Measurements from ENCODE around the gene WBP11.

The WBP11 gene

GRCh38 chr12:14803011-14803829 lies at the start of gene WBP11, which contains the start of gene C12orf60:
WBP11 (minus strand) TSS chr12:14803478; CDS start chr12:14801383, 2,095 bp downstream.
C12orf60 (plus strand) TSS chr12:14803670; CDS start chr12:14822936, 19,266 bp downstream.
- peak within 1 kb of the TSS; percentile 92 for H3K4me2 ChIP-seq (ENCODE audit: low read depth, low read length, poor library complexity, severe bottlenecking)
- peak within 1 kb of the TSS; percentile 87 for H2AFZ ChIP-seq (ENCODE audit: low read depth, low read length, severe bottlenecking)
- H3F3A ChIP-seq (ENCODE audit: insufficient read depth): peaks cover 4% of the 10 kb centered on the region; the same call in 1 of the 2 replicates
- H4K20me1 ChIP-seq (ENCODE audit: low read depth, low read length): peaks cover 18% of the 10 kb centered on the region
- peaks cover 57% of the 10 kb centered on the region for H3K79me2 ChIP-seq (ENCODE audit: insufficient read depth, low read length)
- H3K27ac ChIP-seq (ENCODE audit: low read depth, low read length): peak within 1 kb of the TSS; percentile 51
- H3K9ac ChIP-seq (ENCODE audit: low read length): peak within 1 kb of the TSS; percentile 85
- no peak for TF ChIP-seq EZH2phosphoT487 (conservative IDR thresholded peaks at IDR 0.05; ENCODE audit: low read length)
- TF ChIP-seq CTCF (IDR thresholded peaks at IDR 0.05; ENCODE audit: insufficient read depth, low read length, poor library complexity, severe bottlenecking): no peak
- no peaks in the 10 kb centered on the region for H3K27me3 ChIP-seq (ENCODE audit: low read length)
- H3K9me2 ChIP-seq (replicated peaks; ENCODE audit: insufficient read depth, low read length): no peaks in the 10 kb centered on the region
- no peaks in the 10 kb centered on the region for H3K9me3 ChIP-seq (ENCODE audit: insufficient read depth, low read length)
- H3K36me3 ChIP-seq (ENCODE audit: low read length): peaks cover 17% of the 10 kb centered on the region; the same call in 1 of the 2 replicates
- peak within 1 kb of the TSS; percentile 90 for H3K4me3 ChIP-seq (ENCODE audit: insufficient read depth, low read length, poor library complexity, severe bottlenecking)

GRCh38 chr12:14852880-14853279 lies 49.6 kb upstream of the WBP11 start:
- H2AFZ ChIP-seq (ENCODE audit: low read depth, low read length, severe bottlenecking): no peak overlapping the region
- no peak overlapping the region for H3K9ac ChIP-seq (ENCODE audit: low read length)
- no peaks in the 10 kb centered on the region for H3K9me2 ChIP-seq (replicated peaks; ENCODE audit: insufficient read depth, low read length)
- H3K27me3 ChIP-seq (ENCODE audit: low read length): no peaks in the 10 kb centered on the region
- no peak overlapping the region for H3K4me2 ChIP-seq (ENCODE audit: low read depth, low read length, poor library complexity, severe bottlenecking)
- no peaks in the 10 kb centered on the region for H3K79me2 ChIP-seq (ENCODE audit: insufficient read depth, low read length)
- H3F3A ChIP-seq (ENCODE audit: insufficient read depth): no peaks in the 10 kb centered on the region
- H4K20me1 ChIP-seq (ENCODE audit: low read depth, low read length): no peaks in the 10 kb centered on the region
- H3K27ac ChIP-seq (ENCODE audit: low read depth, low read length): no peak overlapping the region
- TF ChIP-seq CTCF (IDR thresholded peaks at IDR 0.05; ENCODE audit: insufficient read depth, low read length, poor library complexity, severe bottlenecking) (no peak), EZH2phosphoT487 (conservative IDR thresholded peaks at IDR 0.05; ENCODE audit: low read length) (no peak)
- no peaks in the 10 kb centered on the region for H3K9me3 ChIP-seq (ENCODE audit: insufficient read depth, low read length)
- H3K36me3 ChIP-seq (ENCODE audit: low read length): no peaks in the 10 kb centered on the region
- H3K4me3 ChIP-seq (ENCODE audit: insufficient read depth, low read length, poor library complexity, severe bottlenecking): no peak overlapping the region

GRCh38 chr12:14850929-14851663 lies 47.8 kb upstream of the WBP11 start:
- H3K79me2 ChIP-seq (ENCODE audit: insufficient read depth, low read length): no peaks in the 10 kb centered on the region
- H3K4me3 ChIP-seq (ENCODE audit: insufficient read depth, low read length, poor library complexity, severe bottlenecking): no peak overlapping the region
- no peaks in the 10 kb centered on the region for H3K9me3 ChIP-seq (ENCODE audit: insufficient read depth, low read length)
- no peaks in the 10 kb centered on the region for H4K20me1 ChIP-seq (ENCODE audit: low read depth, low read length)
- H3K9me2 ChIP-seq (replicated peaks; ENCODE audit: insufficient read depth, low read length): no peaks in the 10 kb centered on the region
- TF ChIP-seq EZH2phosphoT487 (conservative IDR thresholded peaks at IDR 0.05; ENCODE audit: low read length) (no peak), CTCF (IDR thresholded peaks at IDR 0.05; ENCODE audit: insufficient read depth, low read length, poor library complexity, severe bottlenecking) (no peak)
- H2AFZ ChIP-seq (ENCODE audit: low read depth, low read length, severe bottlenecking): no peak overlapping the region
- H3K36me3 ChIP-seq (ENCODE audit: low read length): no peaks in the 10 kb centered on the region
- H3K27ac ChIP-seq (ENCODE audit: low read depth, low read length): no peak overlapping the region
- H3F3A ChIP-seq (ENCODE audit: insufficient read depth): no peaks in the 10 kb centered on the region
- no peak overlapping the region for H3K4me2 ChIP-seq (ENCODE audit: low read depth, low read length, poor library complexity, severe bottlenecking)
- H3K9ac ChIP-seq (ENCODE audit: low read length): no peak overlapping the region
- H3K27me3 ChIP-seq (ENCODE audit: low read length): no peaks in the 10 kb centered on the region
